HepG2 (cell line): ENCODE results near the gene FUOM. TPM values are rescaled to one million over a fixed set of nuclear protein-coding genes. Genes with fewer than 3 reads are reported as not detected.

Source experiments
- AGO2 ChIP-seq: fragments of 200-400 bp; formaldehyde crosslinking; optimal IDR thresholded peaks from 2 replicates; pipeline ENCODE3; 2017; ENCODE audit warnings: mild to moderate bottlenecking, low read depth, low read length, moderate library complexity
- ARID4A ChIP-seq: sonication (generic); formaldehyde crosslinking; IDR thresholded peaks from 2 replicates; pipeline ENCODE4 v1.5.0; 2020; ENCODE audit warnings: mild to moderate bottlenecking, missing genetic modification reagents, borderline replicate concordance
- ETV6 ChIP-seq: sonication (generic); formaldehyde crosslinking; conservative IDR thresholded peaks from 2 replicates; pipeline ENCODE4 v1.4.0; 2020; ENCODE audit warnings: missing genetic modification reagents
- HNRNPL ChIP-seq: fragments of 200-400 bp; formaldehyde crosslinking; IDR thresholded peaks from 2 replicates; pipeline ENCODE4 v1.6.1; 2017; ENCODE audit warnings: mild to moderate bottlenecking, low read depth, low read length
- MAX ChIP-seq: IDR thresholded peaks from 2 replicates; pipeline ENCODE4 v1.6.1; 2012; ENCODE audit warnings: inconsistent platforms
- MYNN ChIP-seq: sonication (generic); formaldehyde crosslinking; IDR thresholded peaks from 2 replicates; pipeline ENCODE4 v1.4.0; 2020; ENCODE audit warnings: mild to moderate bottlenecking, low read depth, missing genetic modification reagents
- SSRP1 ChIP-seq: IDR thresholded peaks from 2 replicates; pipeline ENCODE4 v1.6.1; 2016; ENCODE audit warnings: control low read depth
- THAP9 ChIP-seq: sonication (generic); formaldehyde crosslinking; IDR thresholded peaks from 2 replicates; pipeline ENCODE4; 2020; ENCODE audit warnings: missing genetic modification reagents, mild to moderate bottlenecking, borderline replicate concordance
- ZNF496 ChIP-seq: sonication (generic); formaldehyde crosslinking; IDR thresholded peaks from 2 replicates; pipeline ENCODE4 v1.8.1; 2023; ENCODE audit warnings: mild to moderate bottlenecking, moderate library complexity, missing genetic modification reagents; ENCODE audit not compliant: insufficient replicate concordance
- ZNF883 ChIP-seq: sonication (generic); formaldehyde crosslinking; IDR thresholded peaks from 2 replicates; pipeline ENCODE4 v1.5.1; 2020; ENCODE audit warnings: mild to moderate bottlenecking, missing genetic modification reagents; ENCODE audit errors: not compliant biosample characterization
- polyA plus RNA-seq, 8 experiments: library from polyadenylated mRNA; depleted of rRNA in 3 of 8; stranded (reverse) in 7 of 8; unstranded in 1 of 8; fragments of >200 nt; fragmentation: Illumina TruSeq in 4 of 8; extraction: Trizol in 4 of 8; gene quantifications; 2 replicates each; pipeline versions ENCODE4 v1.2.1 to v1.2.3, GENCODE V29; 2011 to 2016; ENCODE audit warnings: low read depth in 4 of 8, missing spikeins in 1 of 8, mixed read lengths in 1 of 8; ENCODE audit not compliant: insufficient read depth in 1 of 8
- total RNA-seq, 5 experiments: library from RNA; depleted of rRNA; stranded (reverse); fragments of >200 nt; fragmentation: Illumina TruSeq; extraction: Trizol; gene quantifications; 2 replicates each; pipeline ENCODE4 v1.2.3, GENCODE V29; 2016; ENCODE audit warnings: low read depth in 1 of 5
- TF ChIP-seq, protein P1 (sequence below): sonication (generic); formaldehyde crosslinking; IDR thresholded peaks from 2 replicates; pipeline ENCODE4 v1.9.0; 2021; ENCODE audit warnings: missing genetic modification reagents, borderline replicate concordance
- TF ChIP-seq, protein P2 (sequence below): sonication (generic); formaldehyde crosslinking; IDR thresholded peaks from 2 replicates; pipeline ENCODE4 v1.5.1; 2020; ENCODE audit warnings: mild to moderate bottlenecking, missing genetic modification reagents, moderate library complexity

FUOM gene
- total and polyA plus RNA-seq, 2 of the 13 experiments (the other 11 are each of a cell fraction or from before 2014, with no cell fraction given) = 27.5 to 60.4 TPM

DNA sequence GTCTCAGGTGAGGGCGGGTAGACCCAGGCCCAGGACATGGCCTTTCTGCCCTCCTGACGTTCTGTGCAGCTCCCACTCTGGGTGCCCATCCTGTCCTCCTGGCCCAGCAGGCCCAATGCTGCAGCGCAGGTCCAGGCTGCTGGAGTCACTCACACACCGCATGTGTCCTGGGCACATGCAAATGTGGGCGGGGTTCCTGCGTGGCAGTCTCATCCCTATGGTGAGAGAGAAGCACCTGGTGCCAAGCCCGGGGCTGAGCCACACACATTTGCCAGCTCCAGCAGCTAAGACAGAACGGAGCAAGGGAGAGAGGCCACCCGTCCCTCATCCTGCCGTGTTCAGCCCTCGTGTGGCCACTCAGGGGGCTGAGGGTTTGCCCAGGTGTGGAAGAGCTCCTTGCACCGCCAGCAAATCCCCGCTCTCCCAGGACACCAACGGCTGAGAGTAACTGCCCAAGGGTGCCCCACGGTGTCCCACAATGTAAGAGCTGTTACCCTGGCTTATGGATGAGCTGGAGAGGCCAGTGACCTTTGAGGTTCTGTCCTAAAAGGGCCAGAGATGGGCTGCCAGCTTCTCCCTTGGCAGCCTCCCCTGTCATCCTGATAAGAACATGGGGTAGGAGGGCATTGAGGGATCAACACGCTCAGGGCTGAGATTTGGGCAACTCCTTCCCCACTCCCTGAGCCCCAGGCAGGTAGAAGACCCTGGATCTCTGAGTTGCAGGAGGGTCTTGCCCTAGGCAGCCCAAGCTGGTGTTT is 4.4 kb downstream of the FUOM start (continued):
- TF ChIP-seq, protein P1, sequence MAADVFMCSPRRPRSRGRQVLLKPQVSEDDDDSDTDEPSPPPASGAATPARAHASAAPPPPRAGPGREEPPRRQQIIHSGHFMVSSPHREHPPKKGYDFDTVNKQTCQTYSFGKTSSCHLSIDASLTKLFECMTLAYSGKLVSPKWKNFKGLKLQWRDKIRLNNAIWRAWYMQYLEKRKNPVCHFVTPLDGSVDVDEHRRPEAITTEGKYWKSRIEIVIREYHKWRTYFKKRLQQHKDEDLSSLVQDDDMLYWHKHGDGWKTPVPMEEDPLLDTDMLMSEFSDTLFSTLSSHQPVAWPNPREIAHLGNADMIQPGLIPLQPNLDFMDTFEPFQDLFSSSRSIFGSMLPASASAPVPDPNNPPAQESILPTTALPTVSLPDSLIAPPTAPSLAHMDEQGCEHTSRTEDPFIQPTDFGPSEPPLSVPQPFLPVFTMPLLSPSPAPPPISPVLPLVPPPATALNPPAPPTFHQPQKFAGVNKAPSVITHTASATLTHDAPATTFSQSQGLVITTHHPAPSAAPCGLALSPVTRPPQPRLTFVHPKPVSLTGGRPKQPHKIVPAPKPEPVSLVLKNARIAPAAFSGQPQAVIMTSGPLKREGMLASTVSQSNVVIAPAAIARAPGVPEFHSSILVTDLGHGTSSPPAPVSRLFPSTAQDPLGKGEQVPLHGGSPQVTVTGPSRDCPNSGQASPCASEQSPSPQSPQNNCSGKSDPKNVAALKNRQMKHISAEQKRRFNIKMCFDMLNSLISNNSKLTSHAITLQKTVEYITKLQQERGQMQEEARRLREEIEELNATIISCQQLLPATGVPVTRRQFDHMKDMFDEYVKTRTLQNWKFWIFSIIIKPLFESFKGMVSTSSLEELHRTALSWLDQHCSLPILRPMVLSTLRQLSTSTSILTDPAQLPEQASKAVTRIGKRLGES (CRISPR knock-in tag) = no peak
- TF ChIP-seq ZNF496 (CRISPR knock-in tag) (no peak), ARID4A (CRISPR knock-in tag) (no peak), MAX (0 out of 2 replicates have a peak, but pooled peaks have one; percentile 21), AGO2 (peak; percentile 99), ETV6 (CRISPR knock-in tag) (no peak), SSRP1 (CRISPR knock-in tag) (0 out of 2 replicates have a peak, but pooled peaks have one; percentile 22), MYNN (no peak), THAP9 (CRISPR knock-in tag) (0 out of 2 replicates have a peak, but pooled peaks have one; percentile 17), HNRNPL (0 out of 2 replicates have a peak, but pooled peaks have one; percentile 62), ZNF883 (CRISPR knock-in tag) (peak; percentile 39)
- TF ChIP-seq, protein P2, sequence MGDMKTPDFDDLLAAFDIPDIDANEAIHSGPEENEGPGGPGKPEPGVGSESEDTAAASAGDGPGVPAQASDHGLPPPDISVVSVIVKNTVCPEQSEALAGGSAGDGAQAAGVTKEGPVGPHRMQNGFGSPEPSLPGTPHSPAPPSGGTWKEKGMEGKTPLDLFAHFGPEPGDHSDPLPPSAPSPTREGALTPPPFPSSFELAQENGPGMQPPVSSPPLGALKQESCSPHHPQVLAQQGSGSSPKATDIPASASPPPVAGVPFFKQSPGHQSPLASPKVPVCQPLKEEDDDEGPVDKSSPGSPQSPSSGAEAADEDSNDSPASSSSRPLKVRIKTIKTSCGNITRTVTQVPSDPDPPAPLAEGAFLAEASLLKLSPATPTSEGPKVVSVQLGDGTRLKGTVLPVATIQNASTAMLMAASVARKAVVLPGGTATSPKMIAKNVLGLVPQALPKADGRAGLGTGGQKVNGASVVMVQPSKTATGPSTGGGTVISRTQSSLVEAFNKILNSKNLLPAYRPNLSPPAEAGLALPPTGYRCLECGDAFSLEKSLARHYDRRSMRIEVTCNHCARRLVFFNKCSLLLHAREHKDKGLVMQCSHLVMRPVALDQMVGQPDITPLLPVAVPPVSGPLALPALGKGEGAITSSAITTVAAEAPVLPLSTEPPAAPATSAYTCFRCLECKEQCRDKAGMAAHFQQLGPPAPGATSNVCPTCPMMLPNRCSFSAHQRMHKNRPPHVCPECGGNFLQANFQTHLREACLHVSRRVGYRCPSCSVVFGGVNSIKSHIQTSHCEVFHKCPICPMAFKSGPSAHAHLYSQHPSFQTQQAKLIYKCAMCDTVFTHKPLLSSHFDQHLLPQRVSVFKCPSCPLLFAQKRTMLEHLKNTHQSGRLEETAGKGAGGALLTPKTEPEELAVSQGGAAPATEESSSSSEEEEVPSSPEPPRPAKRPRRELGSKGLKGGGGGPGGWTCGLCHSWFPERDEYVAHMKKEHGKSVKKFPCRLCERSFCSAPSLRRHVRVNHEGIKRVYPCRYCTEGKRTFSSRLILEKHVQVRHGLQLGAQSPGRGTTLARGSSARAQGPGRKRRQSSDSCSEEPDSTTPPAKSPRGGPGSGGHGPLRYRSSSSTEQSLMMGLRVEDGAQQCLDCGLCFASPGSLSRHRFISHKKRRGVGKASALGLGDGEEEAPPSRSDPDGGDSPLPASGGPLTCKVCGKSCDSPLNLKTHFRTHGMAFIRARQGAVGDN (CRISPR knock-in tag) = peak; percentile 16; the same call in 1 of the 2 replicates
